Tibial nerve (tissue), 4 donors: Measurements from ENCODE around the gene ADPGK. TPM values are rescaled to one million over a fixed set of nuclear protein-coding genes. Genes with fewer than 3 reads are reported as not detected.
A peak's percentile ranks its signal among the peaks of the same experiment; 100 is the strongest.

Source experiments
- DNase-seq, 2 donors: peaks; one replicate each; pipeline ENCODE4 v3.0.0-alpha.2; 2019; ENCODE audit warnings: low spot score in 2 of 2
- H3K27ac ChIP-seq, 4 donors: fragments of 200-600 bp; sonication (generic) in 3 of 4; one replicate each; pipeline ENCODE4 v1.5.1; 2017 to 2019; ENCODE audit warnings: mild to moderate bottlenecking in 1 of 4
- H3K27me3 ChIP-seq, 2 donors: fragments of 200-600 bp; sonication (generic) in 1 of 2; one replicate each; pipeline versions ENCODE4 v1.5.1 to v1.6.0; 2017 to 2019
- H3K36me3 ChIP-seq, 3 donors: fragments of 200-600 bp; sonication (generic); one replicate each; pipeline ENCODE4 v1.5.1; 2018 to 2019
- H3K4me1 ChIP-seq, 4 donors: fragments of 200-600 bp; sonication (generic) in 3 of 4; one replicate each; pipeline ENCODE4 v1.5.1; 2017 to 2019
- H3K4me3 ChIP-seq, 4 donors: fragments of 200-600 bp; sonication (generic) in 3 of 4; one replicate each; pipeline ENCODE4 v1.5.1; 2017 to 2019; ENCODE audit warnings: mild to moderate bottlenecking in 1 of 4, moderate library complexity in 1 of 4
- H3K9me3 ChIP-seq, 4 donors: fragments of 200-600 bp; sonication (generic) in 3 of 4; one replicate each; pipeline ENCODE4 v1.5.1; 2017 to 2019
- CTCF ChIP-seq, 5 experiments: fragments of 200-600 bp in 3 of 5; fragments of 450-650 bp in 2 of 5; sonication (generic) in 3 of 5; IDR thresholded peaks; one replicate each; pipeline ENCODE4 v1.5.1; 2016 to 2019; ENCODE audit warnings: antibody characterized with exemption in 5 of 5, mild to moderate bottlenecking in 3 of 5, moderate library complexity in 2 of 5
- EP300 ChIP-seq, 2 donors: sonication (generic); formaldehyde crosslinking; IDR thresholded peaks; one replicate each; pipeline ENCODE4 v1.6.1; 2017; ENCODE audit warnings: antibody characterized with exemption in 2 of 2, mild to moderate bottlenecking in 1 of 2
- POLR2A ChIP-seq, 2 donors: fragments of 450-650 bp; IDR thresholded peaks; one replicate each; pipeline ENCODE4 v1.6.1; 2017; ENCODE audit warnings: antibody characterized with exemption in 2 of 2, mild to moderate bottlenecking in 2 of 2, moderate library complexity in 2 of 2
- WGBS, 2 donors: methylation state at CpG; one replicate each; pipeline ENCODE4 v1.1.5; 2018; 5-methylcytosine and 5-hydroxymethylcytosine counted together
- total RNA-seq, 4 donors: library from RNA; depleted of rRNA; stranded (reverse); fragments of >200 nt; gene quantifications; one replicate each; pipeline ENCODE4 v1.1.0, GENCODE V29; 2016

ADPGK gene
- total RNA-seq, 4 donors from 2014 or later: 49.6 to 82.2 (median 62.2) TPM

- Histone ChIP-seq H3K4me3 (no peak overlapping the region), H3K27ac (peak overlapping the region; percentile 92 to 99 (median 96)), H3K27me3 (no peaks in the 10 kb centered on the region), H3K9me3 (no peaks in the 10 kb centered on the region), H3K36me3 (peaks cover 0 to 2% (median 0%) of the 10 kb centered on the region in 3 donors), H3K4me1 (peaks cover 0 to 56% (median 33%) of the 10 kb centered on the region in 4 donors)
- no peak for TF ChIP-seq CTCF (IDR thresholded peaks at IDR 0.05)
- no peak for TF ChIP-seq EP300 (IDR thresholded peaks at IDR 0.05)
- no peak for TF ChIP-seq POLR2A (IDR thresholded peaks at IDR 0.05)
- WGBS, 2 donors: 40 to 47% methylated on average over 4 of the region's 4 CpGs
- no peak for DNase-seq
Measured at GRCh38 chr15:72785432-72785831, 1.9 kb upstream of the ADPGK start.

- no peak for DNase-seq
- Histone ChIP-seq H3K4me3 (peak overlapping the region; percentile 77 to 96 (median 88)), H3K27me3 (no peaks in the 10 kb centered on the region), H3K9me3 (no peaks in the 10 kb centered on the region), H3K27ac (peak overlapping the region; percentile 92 to 99 (median 96)), H3K36me3 (peaks cover 0 to 11% (median 0%) of the 10 kb centered on the region in 3 donors), H3K4me1 (peaks cover 0 to 61% (median 33%) of the 10 kb centered on the region in 4 donors)
- TF ChIP-seq CTCF (IDR thresholded peaks at IDR 0.05) (peak in 1 of 5 experiments; percentile 0), EP300 (IDR thresholded peaks at IDR 0.05) (no peak)
- 28 to 32% methylated on average over 7 of the region's 7 CpGs for WGBS, 2 donors
Measured at GRCh38 chr15:72784456-72784876, 908 bp upstream of the ADPGK start.

GRCh38 chr15:72783004-72783639 lies 436 bp downstream of the ADPGK start:
- DNase-seq: peak; percentile 19 to 30
- TF ChIP-seq POLR2A (IDR thresholded peaks at IDR 0.05): no peak
- TF ChIP-seq CTCF (IDR thresholded peaks at IDR 0.05): no peak
- no peak for TF ChIP-seq EP300 (IDR thresholded peaks at IDR 0.05)
- no peaks in the 10 kb centered on the region for H3K9me3 ChIP-seq
- peak overlapping the region; percentile 92 to 99 (median 96) for H3K27ac ChIP-seq
- H3K4me1 ChIP-seq: peaks cover 0 to 61% (median 33%) of the 10 kb centered on the region in 4 donors
- peak overlapping the region; percentile 77 to 96 (median 88) for H3K4me3 ChIP-seq
- WGBS, 2 donors: 0% methylated on average over 22 to 51 of the region's 52 CpGs
- peaks cover 0 to 16% (median 0%) of the 10 kb centered on the region in 3 donors for H3K36me3 ChIP-seq
- no peaks in the 10 kb centered on the region for H3K27me3 ChIP-seq

GRCh38 chr15:72782274-72783003 lies 1.1 kb downstream of the ADPGK start:
- Histone ChIP-seq H3K27me3 (no peaks in the 10 kb centered on the region), H3K4me3 (peak overlapping the region; percentile 77 to 96 (median 88)), H3K36me3 (peaks cover 0 to 23% (median 0%) of the 10 kb centered on the region in 3 donors), H3K27ac (peak overlapping the region in 3 of 4 donors; percentile 94 to 99 (median 97)), H3K4me1 (peaks cover 0 to 61% (median 33%) of the 10 kb centered on the region in 4 donors), H3K9me3 (no peaks in the 10 kb centered on the region)
- no peak for DNase-seq
- TF ChIP-seq POLR2A (IDR thresholded peaks at IDR 0.05) (no peak), EP300 (IDR thresholded peaks at IDR 0.05) (no peak)
- 41 to 49% methylated on average over 14 of the region's 14 CpGs for WGBS, 2 donors

GRCh38 chr15:72781631-72782030 lies 1.9 kb downstream of the ADPGK start:
- Histone ChIP-seq H3K9me3 (no peaks in the 10 kb centered on the region), H3K27me3 (no peaks in the 10 kb centered on the region), H3K36me3 (peaks cover 0 to 29% (median 0%) of the 10 kb centered on the region in 3 donors), H3K4me1 (peaks cover 0 to 59% (median 30%) of the 10 kb centered on the region in 4 donors), H3K4me3 (peak overlapping the region in 1 of 4 donors; percentile 77), H3K27ac (no peak overlapping the region)
- WGBS, 2 donors: 73 to 75% methylated on average over 6 of the region's 6 CpGs
- DNase-seq: no peak
- TF ChIP-seq POLR2A (IDR thresholded peaks at IDR 0.05) (no peak), EP300 (IDR thresholded peaks at IDR 0.05) (no peak), CTCF (IDR thresholded peaks at IDR 0.05) (no peak)
